HepG2 (cell line): Measurements from ENCODE around the gene DISP2. TPM values are rescaled to one million over a fixed set of nuclear protein-coding genes. Genes with fewer than 3 reads are reported as not detected.

ENCODE experiments used
- ARNT ChIP-seq: fragments of 450-650 bp; IDR thresholded peaks from 2 replicates; pipeline ENCODE4 v1.6.1; 2017
- ATF1 ChIP-seq: IDR thresholded peaks from 2 replicates; pipeline ENCODE4 v1.6.1; 2016; ENCODE audit warnings: mild to moderate bottlenecking, control low read depth
- ELF3 ChIP-seq: IDR thresholded peaks from 2 replicates; pipeline ENCODE4 v1.6.1; 2016; ENCODE audit warnings: missing genetic modification reagents, missing compliant biosample characterization
- HNRNPK ChIP-seq: fragments of 200-400 bp; formaldehyde crosslinking; IDR thresholded peaks from 2 replicates; pipeline ENCODE4 v1.6.1; 2018; ENCODE audit warnings: low read length, low read depth, moderate library complexity, mild to moderate bottlenecking; ENCODE audit not compliant: poor library complexity, severe bottlenecking
- ISL2 ChIP-seq: sonication (generic); formaldehyde crosslinking; IDR thresholded peaks from 2 replicates; pipeline ENCODE4 v1.5.0; 2020; ENCODE audit warnings: missing genetic modification reagents
- NCOA2 ChIP-seq: sonication (generic); formaldehyde crosslinking; IDR thresholded peaks from 2 replicates; pipeline ENCODE4 v1.8.0; 2022; ENCODE audit warnings: inconsistent platforms
- PRPF4 ChIP-seq: fragments of 200-400 bp; formaldehyde crosslinking; IDR thresholded peaks from 2 replicates; pipeline ENCODE4 v1.6.1; 2016; ENCODE audit warnings: low read length, low read depth; ENCODE audit not compliant: poor library complexity, severe bottlenecking
- RBAK ChIP-seq: sonication (generic); formaldehyde crosslinking; IDR thresholded peaks from 2 replicates; pipeline ENCODE4 v1.5.1; 2020; ENCODE audit warnings: mild to moderate bottlenecking, missing genetic modification reagents
- SAFB2 ChIP-seq: sonication (generic); formaldehyde crosslinking; IDR thresholded peaks from 2 replicates; pipeline ENCODE4 v1.5.1; 2020; ENCODE audit warnings: missing genetic modification reagents, low read depth, mild to moderate bottlenecking, borderline replicate concordance
- ZBTB21 ChIP-seq: sonication (generic); formaldehyde crosslinking; IDR thresholded peaks from 2 replicates; pipeline ENCODE4 v1.4.0; 2020; ENCODE audit warnings: missing genetic modification reagents
- ZFP36L1 ChIP-seq: sonication (generic); formaldehyde crosslinking; IDR thresholded peaks from 2 replicates; pipeline ENCODE4 v1.8.0; 2022; ENCODE audit warnings: mild to moderate bottlenecking, missing genetic modification reagents, moderate library complexity
- ZMYM4 ChIP-seq: sonication (generic); formaldehyde crosslinking; IDR thresholded peaks from 2 replicates; pipeline ENCODE4 v1.8.1; 2023; ENCODE audit warnings: mild to moderate bottlenecking, missing genetic modification reagents
- ZNF34 ChIP-seq: sonication (generic); formaldehyde crosslinking; IDR thresholded peaks from 2 replicates; pipeline ENCODE4 v1.4.0; 2020; ENCODE audit warnings: mild to moderate bottlenecking, missing genetic modification reagents, borderline replicate concordance
- ZNF510 ChIP-seq: sonication (generic); formaldehyde crosslinking; IDR thresholded peaks from 2 replicates; pipeline ENCODE4 v1.4.0; 2020; ENCODE audit warnings: low read depth, mild to moderate bottlenecking, missing genetic modification reagents
- ZNF652 ChIP-seq: IDR thresholded peaks from 2 replicates; pipeline ENCODE4 v1.6.1; 2016; ENCODE audit warnings: low read depth, borderline replicate concordance
- ZNF792 ChIP-seq: IDR thresholded peaks from 2 replicates; pipeline ENCODE4 v1.6.1; 2016
- polyA plus RNA-seq, 8 experiments: library from polyadenylated mRNA; depleted of rRNA in 3 of 8; stranded (reverse) in 7 of 8; unstranded in 1 of 8; fragments of >200 nt; fragmentation: Illumina TruSeq in 4 of 8; extraction: Trizol in 4 of 8; gene quantifications; 2 replicates each; pipeline versions ENCODE4 v1.2.1 to v1.2.3, GENCODE V29; 2011 to 2016; ENCODE audit warnings: low read depth in 4 of 8, missing spikeins in 1 of 8, mixed read lengths in 1 of 8; ENCODE audit not compliant: insufficient read depth in 1 of 8
- total RNA-seq, 5 experiments: library from RNA; depleted of rRNA; stranded (reverse); fragments of >200 nt; fragmentation: Illumina TruSeq; extraction: Trizol; gene quantifications; 2 replicates each; pipeline ENCODE4 v1.2.3, GENCODE V29; 2016; ENCODE audit warnings: low read depth in 1 of 5
- TF ChIP-seq, protein P1 (sequence below): sonication (generic); formaldehyde crosslinking; IDR thresholded peaks from 2 replicates; pipeline ENCODE4 v1.4.0; 2020; ENCODE audit warnings: mild to moderate bottlenecking, missing genetic modification reagents
- TF ChIP-seq, protein P2 (sequence below): sonication (generic); formaldehyde crosslinking; IDR thresholded peaks from 2 replicates; pipeline ENCODE4 v1.4.0; 2020; ENCODE audit warnings: missing genetic modification reagents
- TF ChIP-seq, protein P3 (sequence below): sonication (generic); formaldehyde crosslinking; IDR thresholded peaks from 2 replicates; pipeline ENCODE4 v1.9.0; 2022; ENCODE audit warnings: low read depth, missing genetic modification reagents
- TF ChIP-seq, protein P4 (sequence below): sonication (generic); formaldehyde crosslinking; conservative IDR thresholded peaks from 2 replicates; pipeline ENCODE4 v1.8.1; 2023; ENCODE audit warnings: missing genetic modification reagents

DISP2 gene
- total and polyA plus RNA-seq, 2 of the 13 experiments (the other 11 are each of a cell fraction or from before 2014, with no cell fraction given) = 0.09 to 0.32 TPM

DNA sequence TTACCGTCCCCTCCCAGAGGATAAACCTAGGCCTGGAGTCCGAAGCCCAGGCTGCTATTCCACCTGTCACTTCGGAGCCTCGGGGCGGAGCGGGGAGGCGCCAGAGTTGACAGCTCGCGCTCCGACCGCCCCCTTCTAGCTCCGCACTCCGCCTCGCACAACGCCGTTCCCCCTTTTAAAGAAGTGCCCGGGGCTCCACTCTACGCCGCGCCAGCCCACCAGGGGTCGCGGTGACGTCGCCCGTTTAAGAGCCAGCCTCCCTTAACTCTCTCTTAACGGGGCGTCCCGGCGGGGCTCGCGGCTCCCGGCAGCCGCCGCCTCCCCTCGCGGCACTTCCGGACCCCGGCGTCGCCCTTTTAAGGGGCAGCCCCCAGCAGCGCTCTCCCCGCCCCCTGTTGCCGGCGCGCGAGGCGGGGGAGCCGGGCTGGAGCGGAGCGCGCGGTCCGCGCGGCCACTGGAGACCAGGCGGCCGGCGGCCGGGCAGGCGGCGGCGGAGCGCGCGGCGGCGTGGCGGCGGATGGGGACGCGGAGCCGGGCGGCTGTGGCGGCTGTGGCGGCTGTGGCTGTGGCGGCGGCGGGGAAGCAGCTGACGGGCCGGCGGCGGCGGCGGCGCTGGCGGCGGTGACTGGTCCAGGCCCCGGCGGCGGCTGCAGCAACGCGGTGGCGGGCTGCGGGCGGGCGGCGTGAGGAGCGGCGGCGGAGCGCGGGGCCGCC is 34.6 kb upstream of the DISP2 start, which contains the start of gene INAFM2 (continued):
- peak; percentile 77; the same call in 1 of the 2 replicates for TF ChIP-seq ZNF652 (CRISPR knock-in tag)
- TF ChIP-seq SAFB2 (CRISPR knock-in tag) = no peak
- no peak for TF ChIP-seq ATF1 (CRISPR knock-in tag)
- TF ChIP-seq PRPF4 = no peak
- peak; percentile 49; the same call in 1 of the 2 replicates for TF ChIP-seq ELF3
- no peak for TF ChIP-seq ARNT
- TF ChIP-seq, protein P1, sequence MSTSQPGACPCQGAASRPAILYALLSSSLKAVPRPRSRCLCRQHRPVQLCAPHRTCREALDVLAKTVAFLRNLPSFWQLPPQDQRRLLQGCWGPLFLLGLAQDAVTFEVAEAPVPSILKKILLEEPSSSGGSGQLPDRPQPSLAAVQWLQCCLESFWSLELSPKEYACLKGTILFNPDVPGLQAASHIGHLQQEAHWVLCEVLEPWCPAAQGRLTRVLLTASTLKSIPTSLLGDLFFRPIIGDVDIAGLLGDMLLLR (CRISPR knock-in tag) = peak; percentile 76; the same call in 1 of the 2 replicates
- TF ChIP-seq RBAK (CRISPR knock-in tag) = no peak
- peak; percentile 48; the same call in 1 of the 2 replicates for TF ChIP-seq ZNF792 (CRISPR knock-in tag)
- peak; percentile 62 for TF ChIP-seq ZMYM4 (CRISPR knock-in tag)
- TF ChIP-seq, protein P2, sequence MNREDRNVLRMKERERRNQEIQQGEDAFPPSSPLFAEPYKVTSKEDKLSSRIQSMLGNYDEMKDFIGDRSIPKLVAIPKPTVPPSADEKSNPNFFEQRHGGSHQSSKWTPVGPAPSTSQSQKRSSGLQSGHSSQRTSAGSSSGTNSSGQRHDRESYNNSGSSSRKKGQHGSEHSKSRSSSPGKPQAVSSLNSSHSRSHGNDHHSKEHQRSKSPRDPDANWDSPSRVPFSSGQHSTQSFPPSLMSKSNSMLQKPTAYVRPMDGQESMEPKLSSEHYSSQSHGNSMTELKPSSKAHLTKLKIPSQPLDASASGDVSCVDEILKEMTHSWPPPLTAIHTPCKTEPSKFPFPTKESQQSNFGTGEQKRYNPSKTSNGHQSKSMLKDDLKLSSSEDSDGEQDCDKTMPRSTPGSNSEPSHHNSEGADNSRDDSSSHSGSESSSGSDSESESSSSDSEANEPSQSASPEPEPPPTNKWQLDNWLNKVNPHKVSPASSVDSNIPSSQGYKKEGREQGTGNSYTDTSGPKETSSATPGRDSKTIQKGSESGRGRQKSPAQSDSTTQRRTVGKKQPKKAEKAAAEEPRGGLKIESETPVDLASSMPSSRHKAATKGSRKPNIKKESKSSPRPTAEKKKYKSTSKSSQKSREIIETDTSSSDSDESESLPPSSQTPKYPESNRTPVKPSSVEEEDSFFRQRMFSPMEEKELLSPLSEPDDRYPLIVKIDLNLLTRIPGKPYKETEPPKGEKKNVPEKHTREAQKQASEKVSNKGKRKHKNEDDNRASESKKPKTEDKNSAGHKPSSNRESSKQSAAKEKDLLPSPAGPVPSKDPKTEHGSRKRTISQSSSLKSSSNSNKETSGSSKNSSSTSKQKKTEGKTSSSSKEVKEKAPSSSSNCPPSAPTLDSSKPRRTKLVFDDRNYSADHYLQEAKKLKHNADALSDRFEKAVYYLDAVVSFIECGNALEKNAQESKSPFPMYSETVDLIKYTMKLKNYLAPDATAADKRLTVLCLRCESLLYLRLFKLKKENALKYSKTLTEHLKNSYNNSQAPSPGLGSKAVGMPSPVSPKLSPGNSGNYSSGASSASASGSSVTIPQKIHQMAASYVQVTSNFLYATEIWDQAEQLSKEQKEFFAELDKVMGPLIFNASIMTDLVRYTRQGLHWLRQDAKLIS = no peak
- TF ChIP-seq ZNF34 (CRISPR knock-in tag) = peak; percentile 74; the same call in 1 of the 2 replicates
- TF ChIP-seq ZBTB21 = no peak
- TF ChIP-seq NCOA2 (CRISPR knock-in tag) = no peak
- peak; percentile 77 for TF ChIP-seq HNRNPK
- peak; percentile 75 for TF ChIP-seq ISL2 (CRISPR knock-in tag)
- TF ChIP-seq ZNF510 (CRISPR knock-in tag) = no peak
- TF ChIP-seq ZFP36L1 = 0 out of 2 replicates have a peak, but pooled peaks have one; percentile 50
- TF ChIP-seq, protein P3, sequence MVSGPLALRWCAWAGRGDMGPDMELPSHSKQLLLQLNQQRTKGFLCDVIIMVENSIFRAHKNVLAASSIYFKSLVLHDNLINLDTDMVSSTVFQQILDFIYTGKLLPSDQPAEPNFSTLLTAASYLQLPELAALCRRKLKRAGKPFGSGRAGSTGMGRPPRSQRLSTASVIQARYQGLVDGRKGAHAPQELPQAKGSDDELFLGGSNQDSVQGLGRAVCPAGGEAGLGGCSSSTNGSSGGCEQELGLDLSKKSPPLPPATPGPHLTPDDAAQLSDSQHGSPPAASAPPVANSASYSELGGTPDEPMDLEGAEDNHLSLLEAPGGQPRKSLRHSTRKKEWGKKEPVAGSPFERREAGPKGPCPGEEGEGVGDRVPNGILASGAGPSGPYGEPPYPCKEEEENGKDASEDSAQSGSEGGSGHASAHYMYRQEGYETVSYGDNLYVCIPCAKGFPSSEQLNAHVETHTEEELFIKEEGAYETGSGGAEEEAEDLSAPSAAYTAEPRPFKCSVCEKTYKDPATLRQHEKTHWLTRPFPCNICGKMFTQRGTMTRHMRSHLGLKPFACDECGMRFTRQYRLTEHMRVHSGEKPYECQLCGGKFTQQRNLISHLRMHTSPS (CRISPR knock-in tag) = no peak
- TF ChIP-seq, protein P4, sequence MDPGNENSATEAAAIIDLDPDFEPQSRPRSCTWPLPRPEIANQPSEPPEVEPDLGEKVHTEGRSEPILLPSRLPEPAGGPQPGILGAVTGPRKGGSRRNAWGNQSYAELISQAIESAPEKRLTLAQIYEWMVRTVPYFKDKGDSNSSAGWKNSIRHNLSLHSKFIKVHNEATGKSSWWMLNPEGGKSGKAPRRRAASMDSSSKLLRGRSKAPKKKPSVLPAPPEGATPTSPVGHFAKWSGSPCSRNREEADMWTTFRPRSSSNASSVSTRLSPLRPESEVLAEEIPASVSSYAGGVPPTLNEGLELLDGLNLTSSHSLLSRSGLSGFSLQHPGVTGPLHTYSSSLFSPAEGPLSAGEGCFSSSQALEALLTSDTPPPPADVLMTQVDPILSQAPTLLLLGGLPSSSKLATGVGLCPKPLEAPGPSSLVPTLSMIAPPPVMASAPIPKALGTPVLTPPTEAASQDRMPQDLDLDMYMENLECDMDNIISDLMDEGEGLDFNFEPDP (CRISPR knock-in tag) = no peak
